ENCODE data around the gene KNCN.

The KNCN gene

GRCh38 chr1:46581681-46582455 is 30.4 kb upstream of the KNCN start:
- H3K9me3 ChIP-seq (replicated peaks in 1 of 2; ENCODE audit: control insufficient read depth in 2 of 2, insufficient read depth in 1 of 2, low read depth in 1 of 2, low read length in 2 of 2) = no peaks in the 10 kb centered on the region
- H3K27ac ChIP-seq (replicated peaks; ENCODE audit: low read length) = no peak overlapping the region
- peaks cover 0 to 5% of the 10 kb centered on the region in 2 donors for H3K4me1 ChIP-seq (ENCODE audit: control insufficient read depth in 2 of 2, insufficient read depth in 1 of 2, low read depth in 1 of 2, low read length in 2 of 2)
- no peak for DNase-seq (ENCODE audit: low spot score)
- no peak overlapping the region for H3K14ac ChIP-seq (ENCODE audit: low read length)
- H3K4ac ChIP-seq (ENCODE audit: low read length) = no peak overlapping the region
- H4K91ac ChIP-seq (ENCODE audit: low read depth, low read length, poor library complexity) = no peak overlapping the region
- H2AK5ac ChIP-seq (ENCODE audit: low read depth, low read length) = no peak overlapping the region
- no peaks in the 10 kb centered on the region for H3K27me3 ChIP-seq (ENCODE audit: control insufficient read depth in 3 of 3, insufficient read depth in 3 of 3, low read depth in 1 of 3, low read length in 3 of 3)
- no peak overlapping the region for H2AFZ ChIP-seq (ENCODE audit: low read length)
- WGBS, 2 donors (ENCODE audit: extremely low coverage in 2 of 2, insufficient read length in 2 of 2, insufficient replicate concordance in 1 of 2) = no CpG with 5 or more reads among the region's 4 CpGs
- no peak overlapping the region for H3K4me2 ChIP-seq (ENCODE audit: insufficient read depth, low read length, poor library complexity, severe bottlenecking)
- H3K4me3 ChIP-seq (ENCODE audit: low read length in 2 of 2) = no peak overlapping the region
- H3K79me1 ChIP-seq (ENCODE audit: low read depth, low read length) = no peaks in the 10 kb centered on the region
- H3K18ac ChIP-seq (ENCODE audit: low read length) = no peak overlapping the region
- no peak overlapping the region for H4K8ac ChIP-seq (ENCODE audit: low read depth, low read length)
- H2BK120ac ChIP-seq (ENCODE audit: low read depth, low read length) = no peak overlapping the region
- H3K36me3 ChIP-seq (replicated peaks in 1 of 2; ENCODE audit: control insufficient read depth in 2 of 2, insufficient read depth in 2 of 2, low read length in 2 of 2) = peaks cover 5 to 53% of the 10 kb centered on the region in 2 donors
- no peak overlapping the region for H2BK15ac ChIP-seq (ENCODE audit: low read length)
- H2BK12ac ChIP-seq (ENCODE audit: low read length) = no peak overlapping the region
- H3K23ac ChIP-seq (ENCODE audit: low read depth, low read length, poor library complexity) = no peak overlapping the region
- H3K9ac ChIP-seq (ENCODE audit: low read depth, low read length, poor library complexity) = no peak overlapping the region
- H2BK5ac ChIP-seq (ENCODE audit: low read length) = no peak overlapping the region

- Histone ChIP-seq H3K79me1 (ENCODE audit: low read depth, low read length) (no peaks in the 10 kb centered on the region), H4K8ac (ENCODE audit: low read depth, low read length) (no peak overlapping the region), H3K4me3 (ENCODE audit: low read length in 2 of 2) (no peak overlapping the region), H3K36me3 (replicated peaks in 1 of 2; ENCODE audit: control insufficient read depth in 2 of 2, insufficient read depth in 2 of 2, low read length in 2 of 2) (peaks cover 5 to 53% of the 10 kb centered on the region in 2 donors), H2BK5ac (ENCODE audit: low read length) (no peak overlapping the region), H3K23ac (ENCODE audit: low read depth, low read length, poor library complexity) (no peak overlapping the region), H3K27ac (replicated peaks; ENCODE audit: low read length) (no peak overlapping the region), H2AK5ac (ENCODE audit: low read depth, low read length) (no peak overlapping the region), H2BK15ac (ENCODE audit: low read length) (no peak overlapping the region), H3K4me1 (ENCODE audit: control insufficient read depth in 2 of 2, insufficient read depth in 1 of 2, low read depth in 1 of 2, low read length in 2 of 2) (peaks cover 3 to 7% of the 10 kb centered on the region in 2 donors), H3K27me3 (ENCODE audit: control insufficient read depth in 3 of 3, insufficient read depth in 3 of 3, low read depth in 1 of 3, low read length in 3 of 3) (no peaks in the 10 kb centered on the region), H3K4me2 (ENCODE audit: insufficient read depth, low read length, poor library complexity, severe bottlenecking) (no peak overlapping the region), H3K4ac (ENCODE audit: low read length) (no peak overlapping the region), H2BK120ac (ENCODE audit: low read depth, low read length) (no peak overlapping the region), H2AFZ (ENCODE audit: low read length) (no peak overlapping the region), H3K9ac (ENCODE audit: low read depth, low read length, poor library complexity) (no peak overlapping the region), H3K9me3 (replicated peaks in 1 of 2; ENCODE audit: control insufficient read depth in 2 of 2, insufficient read depth in 1 of 2, low read depth in 1 of 2, low read length in 2 of 2) (no peaks in the 10 kb centered on the region), H3K14ac (ENCODE audit: low read length) (no peak overlapping the region), H4K91ac (ENCODE audit: low read depth, low read length, poor library complexity) (no peak overlapping the region), H3K18ac (ENCODE audit: low read length) (no peak overlapping the region), H2BK12ac (ENCODE audit: low read length) (no peak overlapping the region)
- WGBS, 2 donors (ENCODE audit: extremely low coverage in 2 of 2, insufficient read length in 2 of 2, insufficient replicate concordance in 1 of 2) = no CpG with 5 or more reads among the region's 6 CpGs
- no peak for DNase-seq (ENCODE audit: low spot score)
Measured at GRCh38 chr1:46580140-46580903, 28.9 kb upstream of the KNCN start.

DNA sequence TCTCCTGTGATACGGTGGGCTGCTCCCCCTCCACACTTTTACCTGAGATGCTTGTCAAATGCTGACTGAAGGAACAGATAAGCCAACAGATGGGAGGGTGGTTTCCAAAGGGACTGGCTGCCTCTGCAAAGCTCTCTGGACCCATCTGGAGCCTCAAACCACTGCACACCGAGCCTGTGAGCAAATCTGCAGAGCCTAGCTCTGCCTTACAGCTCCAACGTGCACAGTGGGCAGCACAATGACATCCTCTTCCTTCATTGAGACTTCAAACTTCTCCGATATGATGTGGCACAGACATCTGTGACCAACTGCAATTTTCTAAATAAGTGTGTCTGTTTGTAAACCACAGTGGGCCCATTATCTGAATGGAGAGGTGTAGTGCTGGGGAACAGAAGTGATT is 26.2 kb upstream of the KNCN start:
- Histone ChIP-seq H2BK120ac (ENCODE audit: low read depth, low read length) (no peak overlapping the region), H3K9me3 (replicated peaks in 1 of 2; ENCODE audit: control insufficient read depth in 2 of 2, insufficient read depth in 1 of 2, low read depth in 1 of 2, low read length in 2 of 2) (no peaks in the 10 kb centered on the region), H4K8ac (ENCODE audit: low read depth, low read length) (no peak overlapping the region), H3K18ac (ENCODE audit: low read length) (no peak overlapping the region), H3K4me2 (ENCODE audit: insufficient read depth, low read length, poor library complexity, severe bottlenecking) (no peak overlapping the region), H2BK12ac (ENCODE audit: low read length) (no peak overlapping the region), H3K27me3 (ENCODE audit: control insufficient read depth in 3 of 3, insufficient read depth in 3 of 3, low read depth in 1 of 3, low read length in 3 of 3) (no peaks in the 10 kb centered on the region), H3K36me3 (replicated peaks in 1 of 2; ENCODE audit: control insufficient read depth in 2 of 2, insufficient read depth in 2 of 2, low read length in 2 of 2) (peaks cover 5 to 34% of the 10 kb centered on the region in 2 donors), H2AK5ac (ENCODE audit: low read depth, low read length) (no peak overlapping the region), H3K4me3 (ENCODE audit: low read length in 2 of 2) (no peak overlapping the region), H3K9ac (ENCODE audit: low read depth, low read length, poor library complexity) (no peak overlapping the region), H3K4ac (ENCODE audit: low read length) (no peak overlapping the region), H2BK5ac (ENCODE audit: low read length) (no peak overlapping the region), H3K27ac (replicated peaks; ENCODE audit: low read length) (no peak overlapping the region), H2AFZ (ENCODE audit: low read length) (no peak overlapping the region), H3K23ac (ENCODE audit: low read depth, low read length, poor library complexity) (no peak overlapping the region), H3K4me1 (ENCODE audit: control insufficient read depth in 2 of 2, insufficient read depth in 1 of 2, low read depth in 1 of 2, low read length in 2 of 2) (peaks cover 4 to 8% of the 10 kb centered on the region in 2 donors), H2BK15ac (ENCODE audit: low read length) (no peak overlapping the region), H4K91ac (ENCODE audit: low read depth, low read length, poor library complexity) (no peak overlapping the region), H3K79me1 (ENCODE audit: low read depth, low read length) (no peaks in the 10 kb centered on the region), H3K14ac (ENCODE audit: low read length) (no peak overlapping the region)
- no peak for DNase-seq (ENCODE audit: low spot score)
- WGBS, 2 donors (ENCODE audit: extremely low coverage in 2 of 2, insufficient read length in 2 of 2, insufficient replicate concordance in 1 of 2) = no CpG with 5 or more reads among the region's 4 CpGs

- H2BK5ac ChIP-seq (ENCODE audit: low read length) = peak overlapping the region; percentile 78
- no peak overlapping the region for H3K4me3 ChIP-seq (ENCODE audit: low read length in 2 of 2)
- H4K8ac ChIP-seq (ENCODE audit: low read depth, low read length) = no peak overlapping the region
- H4K91ac ChIP-seq (ENCODE audit: low read depth, low read length, poor library complexity) = no peak overlapping the region
- no CpG with 5 or more reads among the region's 6 CpGs for WGBS, 2 donors (ENCODE audit: extremely low coverage in 2 of 2, insufficient read length in 2 of 2, insufficient replicate concordance in 1 of 2)
- no peak overlapping the region for H2BK15ac ChIP-seq (ENCODE audit: low read length)
- H3K27me3 ChIP-seq (ENCODE audit: control insufficient read depth in 3 of 3, insufficient read depth in 3 of 3, low read depth in 1 of 3, low read length in 3 of 3) = no peaks in the 10 kb centered on the region
- H2BK12ac ChIP-seq (ENCODE audit: low read length) = no peak overlapping the region
- H2BK120ac ChIP-seq (ENCODE audit: low read depth, low read length) = no peak overlapping the region
- no peak overlapping the region for H3K9ac ChIP-seq (ENCODE audit: low read depth, low read length, poor library complexity)
- no peak overlapping the region for H3K23ac ChIP-seq (ENCODE audit: low read depth, low read length, poor library complexity)
- H2AK5ac ChIP-seq (ENCODE audit: low read depth, low read length) = no peak overlapping the region
- peak overlapping the region; percentile 72 for H3K18ac ChIP-seq (ENCODE audit: low read length)
- H3K79me1 ChIP-seq (ENCODE audit: low read depth, low read length) = no peaks in the 10 kb centered on the region
- no peak for DNase-seq (ENCODE audit: low spot score)
- H3K4me2 ChIP-seq (ENCODE audit: insufficient read depth, low read length, poor library complexity, severe bottlenecking) = no peak overlapping the region
- H3K4me1 ChIP-seq (ENCODE audit: control insufficient read depth in 2 of 2, insufficient read depth in 1 of 2, low read depth in 1 of 2, low read length in 2 of 2) = peaks cover 4 to 5% of the 10 kb centered on the region in 2 donors
- H3K14ac ChIP-seq (ENCODE audit: low read length) = peak overlapping the region; percentile 9
- peaks cover 3 to 24% of the 10 kb centered on the region in 2 donors for H3K36me3 ChIP-seq (replicated peaks in 1 of 2; ENCODE audit: control insufficient read depth in 2 of 2, insufficient read depth in 2 of 2, low read length in 2 of 2)
- H2AFZ ChIP-seq (ENCODE audit: low read length) = no peak overlapping the region
- H3K4ac ChIP-seq (ENCODE audit: low read length) = no peak overlapping the region
- no peak overlapping the region for H3K27ac ChIP-seq (replicated peaks; ENCODE audit: low read length)
- no peaks in the 10 kb centered on the region for H3K9me3 ChIP-seq (replicated peaks in 1 of 2; ENCODE audit: control insufficient read depth in 2 of 2, insufficient read depth in 1 of 2, low read depth in 1 of 2, low read length in 2 of 2)
Measured at GRCh38 chr1:46576596-46576995, 25.1 kb upstream of the KNCN start.
